K562 (cell line): ENCODE data around the gene DIS3L2.

Experiments used
- CHD2 ChIP-seq: IDR thresholded peaks from 2 replicates; pipeline ENCODE4 v1.6.1; 2011; ENCODE audit warnings: low read depth, low read length
- CTCF ChIP-seq, 3 experiments: IDR thresholded peaks in 2 of 3; conservative IDR thresholded peaks in 1 of 3; 2 replicates each; pipeline ENCODE4 v1.5.1; 2011 to 2012; ENCODE audit warnings: low read length in 3 of 3, mild to moderate bottlenecking in 3 of 3, control low read depth in 2 of 3, improper control_type of control experiment in 1 of 3, inconsistent platforms in 1 of 3, low read depth in 1 of 3, mixed read lengths in 1 of 3, moderate library complexity in 1 of 3; ENCODE audit not compliant: insufficient read depth in 2 of 3
- ELK1 ChIP-seq: sonication (generic); formaldehyde crosslinking; IDR thresholded peaks from 2 replicates; pipeline ENCODE4 v1.8.1; 2022; ENCODE audit warnings: missing genetic modification reagents
- POLR2A ChIP-seq: fragments of 450-650 bp; conservative IDR thresholded peaks from 2 replicates; pipeline ENCODE4 v1.6.1; 2016
- RAD21 ChIP-seq, 2 experiments: fragments of 250-450 bp in 1 of 2; fragments of 450-650 bp in 1 of 2; sonication (Bioruptor Pico) in 1 of 2; formaldehyde crosslinking in 1 of 2; IDR thresholded peaks in 1 of 2; conservative IDR thresholded peaks in 1 of 2; 2 replicates each; pipeline versions ENCODE4 v1.4.0 to v1.8.0; 2020 to 2022; ENCODE audit warnings: mild to moderate bottlenecking in 2 of 2, moderate library complexity in 1 of 2
- RBFOX2 ChIP-seq: fragments of 200-400 bp; formaldehyde crosslinking; IDR thresholded peaks from 2 replicates; pipeline ENCODE4 v1.6.1; 2017; ENCODE audit warnings: low read depth, mild to moderate bottlenecking, low read length, moderate library complexity
- SAP30 ChIP-seq: fragments of 200-600 bp; sonication (generic); IDR thresholded peaks from 2 replicates; pipeline ENCODE4 v1.6.1; 2012; ENCODE audit warnings: borderline replicate concordance, low read depth, mild to moderate bottlenecking, moderate library complexity, low read length, control low read depth, inconsistent platforms; ENCODE audit not compliant: insufficient read depth, poor library complexity, severe bottlenecking
- SMAD1 ChIP-seq: fragments of 150-350 bp; IDR thresholded peaks from 2 replicates; pipeline ENCODE4 v1.6.1; 2014; ENCODE audit warnings: low read length, low read depth; ENCODE audit not compliant: partially characterized antibody
- SRSF1 ChIP-seq: fragments of 200-400 bp; formaldehyde crosslinking; IDR thresholded peaks from 2 replicates; pipeline ENCODE4 v1.6.1; 2017; ENCODE audit warnings: mild to moderate bottlenecking, low read depth, low read length, moderate library complexity
- ZNF76 ChIP-seq: fragments of 250-450 bp; sonication (Bioruptor Pico); IDR thresholded peaks from 2 replicates; pipeline ENCODE4 v1.4.0; 2020; ENCODE audit warnings: mild to moderate bottlenecking, moderate library complexity, borderline replicate concordance
- TF ChIP-seq, protein P1 (sequence below): fragments of 450-650 bp; IDR thresholded peaks from 2 replicates; pipeline ENCODE4 v1.6.1; 2017; ENCODE audit warnings: mild to moderate bottlenecking, moderate library complexity
- TF ChIP-seq, protein P2 (sequence below): fragments of 150-350 bp; conservative IDR thresholded peaks from 2 replicates; pipeline ENCODE4 v1.6.1; 2014; ENCODE audit warnings: low read length

DNA sequence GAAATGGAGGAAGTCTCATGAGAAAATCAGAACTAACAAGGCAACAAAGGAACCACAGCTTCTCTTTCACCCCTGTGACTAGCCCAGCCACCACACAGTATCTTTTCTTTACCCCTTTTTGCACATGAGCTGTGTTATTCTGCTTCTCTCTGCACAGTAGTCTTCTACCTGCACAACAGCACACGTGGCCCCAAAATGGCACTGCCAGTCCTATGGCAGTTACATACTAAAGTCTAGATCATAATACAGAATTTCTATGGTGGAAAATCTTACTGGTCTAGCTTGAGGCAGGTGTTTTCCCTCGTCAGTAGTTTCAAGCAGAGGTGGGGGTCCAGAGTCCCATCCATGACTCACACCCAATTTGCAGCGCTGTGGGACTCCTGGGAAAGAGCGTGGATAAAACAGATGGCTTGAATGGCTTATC lies 177.7 kb downstream of the DIS3L2 start:
- TF ChIP-seq RBFOX2 (no peak), CTCF (IDR thresholded peaks at IDR 0.05 in 2 of 3, conservative IDR thresholded peaks at IDR 0.05 in 1 of 3; ENCODE audit: insufficient read depth in 2 of 3, low read depth in 1 of 3, low read length in 3 of 3) (no peak), POLR2A (no peak), ELK1 (CRISPR knock-in tag) (no peak), SAP30 (no peak), CHD2 (no peak), SRSF1 (no peak), RAD21 (CRISPR knock-in tag; conservative IDR thresholded peaks at IDR 0.05 in 1 of 2, IDR thresholded peaks at IDR 0.05 in 1 of 2) (no peak), SMAD1 (no peak), ZNF76 (CRISPR knock-in tag) (no peak)
- TF ChIP-seq, protein P1, sequence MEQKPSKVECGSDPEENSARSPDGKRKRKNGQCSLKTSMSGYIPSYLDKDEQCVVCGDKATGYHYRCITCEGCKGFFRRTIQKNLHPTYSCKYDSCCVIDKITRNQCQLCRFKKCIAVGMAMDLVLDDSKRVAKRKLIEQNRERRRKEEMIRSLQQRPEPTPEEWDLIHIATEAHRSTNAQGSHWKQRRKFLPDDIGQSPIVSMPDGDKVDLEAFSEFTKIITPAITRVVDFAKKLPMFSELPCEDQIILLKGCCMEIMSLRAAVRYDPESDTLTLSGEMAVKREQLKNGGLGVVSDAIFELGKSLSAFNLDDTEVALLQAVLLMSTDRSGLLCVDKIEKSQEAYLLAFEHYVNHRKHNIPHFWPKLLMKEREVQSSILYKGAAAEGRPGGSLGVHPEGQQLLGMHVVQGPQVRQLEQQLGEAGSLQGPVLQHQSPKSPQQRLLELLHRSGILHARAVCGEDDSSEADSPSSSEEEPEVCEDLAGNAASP: no peak
- TF ChIP-seq, protein P2, sequence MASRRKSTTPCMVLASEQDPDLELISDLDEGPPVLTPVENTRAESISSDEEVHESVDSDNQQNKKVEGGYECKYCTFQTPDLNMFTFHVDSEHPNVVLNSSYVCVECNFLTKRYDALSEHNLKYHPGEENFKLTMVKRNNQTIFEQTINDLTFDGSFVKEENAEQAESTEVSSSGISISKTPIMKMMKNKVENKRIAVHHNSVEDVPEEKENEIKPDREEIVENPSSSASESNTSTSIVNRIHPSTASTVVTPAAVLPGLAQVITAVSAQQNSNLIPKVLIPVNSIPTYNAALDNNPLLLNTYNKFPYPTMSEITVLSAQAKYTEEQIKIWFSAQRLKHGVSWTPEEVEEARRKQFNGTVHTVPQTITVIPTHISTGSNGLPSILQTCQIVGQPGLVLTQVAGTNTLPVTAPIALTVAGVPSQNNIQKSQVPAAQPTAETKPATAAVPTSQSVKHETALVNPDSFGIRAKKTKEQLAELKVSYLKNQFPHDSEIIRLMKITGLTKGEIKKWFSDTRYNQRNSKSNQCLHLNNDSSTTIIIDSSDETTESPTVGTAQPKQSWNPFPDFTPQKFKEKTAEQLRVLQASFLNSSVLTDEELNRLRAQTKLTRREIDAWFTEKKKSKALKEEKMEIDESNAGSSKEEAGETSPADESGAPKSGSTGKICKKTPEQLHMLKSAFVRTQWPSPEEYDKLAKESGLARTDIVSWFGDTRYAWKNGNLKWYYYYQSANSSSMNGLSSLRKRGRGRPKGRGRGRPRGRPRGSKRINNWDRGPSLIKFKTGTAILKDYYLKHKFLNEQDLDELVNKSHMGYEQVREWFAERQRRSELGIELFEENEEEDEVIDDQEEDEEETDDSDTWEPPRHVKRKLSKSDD: no peak
